GM18909 (cell line): Measurements from ENCODE around the gene ATG16L2.
"Not testable (repeated sequence)": the region's sequence is repeated elsewhere in the genome, so short reads cannot be mapped to it uniquely, and the experiment has no call there.

ENCODE experiments used
- ATAC-seq: cut with Tn5 transposase; IDR thresholded peaks from one replicate; pipeline ENCODE4 v1.9.1; 2021; ENCODE audit warnings: mild to moderate bottlenecking; ENCODE audit not compliant: unreplicated experiment, poor library complexity

Gene ATG16L2

DNA sequence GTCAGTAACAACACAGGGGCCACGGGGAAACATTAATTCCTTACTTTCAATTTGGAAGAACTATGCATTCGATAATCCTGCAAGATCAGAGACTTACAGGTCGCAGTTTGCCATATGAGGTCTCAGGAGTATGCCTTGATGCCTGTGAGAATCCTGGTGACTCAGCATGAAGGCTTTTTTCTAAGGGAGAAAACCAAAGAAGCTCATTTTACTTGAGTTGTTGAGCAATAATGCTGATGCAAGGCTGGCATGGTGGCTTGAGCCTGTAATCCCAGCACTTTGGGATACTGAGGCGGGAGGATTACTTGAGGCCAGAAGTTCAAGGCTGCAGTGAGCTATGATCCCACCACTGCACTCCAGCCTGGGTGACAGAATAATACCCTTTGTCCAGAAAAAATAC lies 26.6 kb downstream of the ATG16L2 start:
- ATAC-seq: no peak

DNA sequence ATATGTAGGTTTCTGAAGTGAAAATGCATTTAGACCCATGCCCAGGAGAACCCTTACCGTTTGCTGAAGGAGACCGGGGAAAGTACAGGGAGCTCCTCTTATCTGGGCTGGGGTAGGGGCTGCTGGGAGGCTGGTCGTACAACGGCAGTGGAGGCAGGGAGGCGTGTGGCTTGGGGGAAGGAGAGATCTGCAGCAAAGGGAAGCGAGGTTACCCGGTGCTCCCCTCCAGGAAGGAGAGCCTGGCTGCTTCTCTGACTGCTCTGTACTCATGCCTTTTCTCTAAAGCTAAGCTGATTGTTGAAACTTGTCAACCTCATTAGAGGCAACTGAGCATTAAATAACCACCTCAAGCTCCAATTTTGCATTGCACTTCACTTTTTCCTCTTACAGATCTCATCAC lies 27.2 kb downstream of the ATG16L2 start:
- ATAC-seq: no peak

DNA sequence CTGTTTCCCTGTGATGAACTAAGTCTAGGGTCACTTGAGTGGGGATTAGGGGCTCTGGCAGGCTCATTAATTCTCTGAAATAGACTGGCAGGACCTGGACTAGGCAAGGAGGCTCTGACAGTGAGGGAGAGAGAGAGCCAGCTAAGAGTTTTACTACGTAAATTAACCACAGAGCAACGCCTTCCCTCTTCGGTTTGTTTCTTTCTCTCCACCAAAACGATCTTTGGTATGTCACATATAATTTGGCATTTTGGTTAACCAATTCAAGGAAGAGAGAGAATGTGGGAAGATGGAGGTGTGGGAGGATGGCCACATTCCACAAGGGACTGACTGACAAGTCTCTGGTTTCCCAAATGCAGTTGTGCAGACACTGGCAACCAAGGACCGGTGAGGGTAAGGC lies 27.9 kb downstream of the ATG16L2 start:
- ATAC-seq: no peak

DNA sequence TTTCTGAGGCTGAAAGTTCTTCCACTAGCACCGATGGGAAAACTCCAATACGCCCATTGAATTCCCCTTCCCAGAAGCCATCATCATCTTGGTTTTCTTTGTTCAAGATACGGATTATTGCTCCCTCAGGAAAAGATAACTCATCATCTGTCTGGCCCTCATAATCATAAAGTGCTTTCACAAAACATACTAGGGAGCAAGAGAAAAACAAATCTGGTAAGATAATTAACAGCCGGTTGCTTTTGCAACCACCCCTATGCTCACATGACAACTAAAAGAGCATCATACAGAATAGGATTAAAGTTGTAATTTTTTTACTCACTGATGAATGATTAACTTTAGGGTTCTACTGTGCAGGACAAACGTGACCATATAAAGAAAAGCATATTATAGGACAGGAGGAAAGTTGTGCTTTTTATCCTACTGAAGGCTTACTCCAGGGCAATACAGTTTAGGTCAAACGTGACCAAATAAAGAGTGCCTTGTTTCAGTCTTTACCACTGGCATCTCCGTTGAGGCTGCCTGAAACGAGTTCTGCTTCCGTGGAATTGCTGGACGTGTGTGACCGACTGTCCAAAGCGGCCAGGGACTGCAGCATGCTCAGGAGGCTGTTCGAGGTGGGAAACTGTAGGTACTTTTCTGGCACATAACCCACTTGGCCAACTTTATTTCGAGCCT lies 28.6 kb downstream of the ATG16L2 start:
- ATAC-seq: no peak

GRCh38 chr11:72844356-72844755 lies 30.1 kb downstream of the ATG16L2 start:
- no peak for ATAC-seq

GRCh38 chr11:72848846-72849466 lies 34.7 kb downstream of the ATG16L2 start:
- ATAC-seq: no peak

DNA sequence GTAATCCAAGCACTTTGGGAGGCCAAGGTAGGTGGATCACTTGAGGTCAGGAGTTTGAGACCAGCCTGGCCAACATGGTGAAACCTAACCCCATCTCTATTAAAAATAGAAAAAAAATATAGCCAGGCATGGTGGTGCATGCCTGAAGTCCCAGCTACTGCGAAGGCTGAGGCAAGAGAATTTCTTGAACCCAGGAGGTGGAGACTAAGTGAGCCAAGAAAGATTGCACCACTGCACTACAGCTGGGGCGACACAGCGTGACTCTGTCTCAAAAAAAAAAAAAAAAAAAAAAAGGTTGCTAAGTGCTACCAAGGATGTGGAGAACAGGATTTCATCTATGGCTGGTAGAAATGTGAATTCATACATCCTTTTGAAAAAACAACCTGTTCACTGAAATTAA lies 36.6 kb downstream of the ATG16L2 start:
- no peak for ATAC-seq

GRCh38 chr11:72851726-72852125 lies 37.5 kb downstream of the ATG16L2 start:
- ATAC-seq: no peak

DNA sequence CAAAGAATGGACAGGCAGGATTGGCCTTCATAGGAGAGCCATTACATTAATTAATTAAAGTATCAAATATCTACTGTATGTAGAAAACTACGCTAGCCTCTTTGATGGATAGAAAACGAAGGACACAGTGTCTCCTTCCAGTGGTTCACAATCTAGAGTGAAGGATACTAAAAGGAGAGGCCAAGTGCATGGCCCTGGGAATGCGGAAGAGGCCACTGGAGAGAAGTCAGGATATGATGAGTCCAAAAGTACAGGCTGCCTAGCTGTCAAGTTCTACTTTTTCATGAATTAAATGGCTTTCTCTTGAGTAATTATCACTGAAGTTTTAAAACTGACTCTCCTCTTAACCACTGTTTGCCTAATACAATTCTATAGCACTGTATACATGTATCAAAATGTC lies 41.9 kb downstream of the ATG16L2 start:
- ATAC-seq: no peak

DNA sequence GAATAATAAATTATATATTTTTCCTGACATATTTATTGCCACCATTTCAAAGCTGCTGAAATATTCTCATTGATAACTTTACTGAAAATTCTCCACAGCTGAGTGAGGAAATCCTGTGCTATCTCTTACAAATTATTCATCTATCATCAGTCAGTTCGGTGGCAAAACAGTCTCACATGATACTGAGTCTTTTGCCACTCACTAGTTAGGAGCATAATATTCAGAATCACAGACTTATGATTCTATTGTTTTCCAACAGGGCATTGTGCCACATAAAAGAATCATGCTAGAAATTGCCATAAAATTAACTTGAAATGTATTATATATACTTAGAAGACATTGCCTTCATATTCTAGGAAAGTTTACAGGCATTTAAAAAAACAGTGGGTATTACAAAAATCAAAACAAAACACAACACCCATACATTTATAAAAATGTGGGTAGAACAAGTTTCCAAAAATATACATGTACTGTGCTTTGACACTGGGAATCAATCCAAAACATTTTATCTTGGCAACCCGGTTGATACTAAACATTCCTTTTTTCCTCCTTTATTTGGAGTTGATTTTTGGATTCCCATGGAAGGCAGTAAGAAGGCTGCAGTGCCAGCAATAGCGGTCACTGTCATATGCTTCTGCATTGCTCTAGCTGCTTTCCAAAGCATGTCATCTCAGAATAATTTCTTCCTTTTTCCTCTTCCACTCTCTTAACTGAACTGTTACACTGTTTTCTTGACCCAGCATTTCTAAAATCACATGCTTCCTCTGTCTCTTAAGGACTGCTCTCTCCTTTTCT lies 42.5 kb downstream of the ATG16L2 start:
- ATAC-seq: no peak

DNA sequence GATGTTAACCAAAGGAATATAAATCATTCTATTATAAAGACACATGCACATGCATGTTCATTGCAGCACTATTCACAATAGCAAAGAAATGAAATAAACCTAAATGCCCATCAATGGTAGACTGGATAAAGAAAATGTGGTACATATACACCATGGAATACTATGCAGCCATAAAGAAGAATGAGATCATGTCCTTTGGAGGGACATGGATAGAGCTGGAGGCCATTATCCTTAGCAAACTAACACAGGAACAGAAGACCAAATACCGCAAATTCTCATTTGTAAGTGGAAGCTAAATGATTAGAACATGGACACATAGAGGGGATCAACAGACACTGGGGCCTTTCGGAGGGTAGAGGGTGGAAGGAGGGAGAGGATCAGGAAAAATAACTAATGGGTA lies 44.1 kb downstream of the ATG16L2 start:
- not testable (repeated sequence) for ATAC-seq

- ATAC-seq: no peak
Measured at GRCh38 chr11:72859126-72859525, 44.9 kb downstream of the ATG16L2 start.

GRCh38 chr11:72860010-72860409 lies 45.8 kb downstream of the ATG16L2 start:
- no peak for ATAC-seq

GRCh38 chr11:72860592-72860991 lies 46.4 kb downstream of the ATG16L2 start:
- ATAC-seq: no peak

- ATAC-seq: no peak
Measured at GRCh38 chr11:72863091-72863490, 48.9 kb downstream of the ATG16L2 start.

DNA sequence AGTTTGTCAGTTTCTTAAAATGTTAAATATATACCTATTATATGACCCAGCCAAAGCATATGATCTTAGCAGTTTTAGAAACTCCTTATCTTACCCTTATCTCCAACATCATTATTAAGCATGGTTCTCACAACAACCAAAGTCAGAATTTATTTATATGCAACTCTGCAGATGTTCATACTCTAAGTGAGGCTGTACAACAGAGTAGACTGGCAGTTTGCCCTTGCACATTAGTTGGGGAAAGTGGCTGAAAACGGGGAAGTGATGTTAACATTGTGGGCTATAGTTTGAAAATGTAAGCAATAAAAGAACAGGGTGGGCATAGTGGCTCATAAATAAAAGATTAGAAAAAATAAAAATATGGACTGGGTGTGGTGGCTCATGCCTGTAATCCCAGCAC lies 49.7 kb downstream of the ATG16L2 start:
- ATAC-seq: no peak

GRCh38 chr11:72864702-72865655 lies 50.8 kb downstream of the ATG16L2 start:
- ATAC-seq: no peak

GRCh38 chr11:72867970-72868369 lies 53.8 kb downstream of the ATG16L2 start:
- no peak for ATAC-seq

DNA sequence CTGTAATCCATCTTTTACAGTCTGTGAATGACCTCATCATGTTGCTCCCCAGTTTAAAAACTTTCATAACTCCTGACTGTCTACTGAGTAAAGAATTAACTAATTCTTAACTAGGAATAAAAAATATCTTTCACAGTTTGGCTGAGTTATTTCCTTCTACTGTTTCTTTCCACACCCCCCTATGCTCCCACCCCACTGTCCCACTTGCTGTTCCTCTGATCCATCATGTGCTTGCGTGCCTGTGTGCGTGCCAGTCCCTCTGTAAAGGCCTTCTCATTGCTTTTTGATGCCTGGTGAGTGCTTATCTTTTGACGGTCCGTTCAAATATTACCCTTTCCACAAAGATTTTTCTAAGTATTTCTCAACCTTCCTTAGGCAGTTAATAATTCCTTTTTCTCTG lies 55.6 kb downstream of the ATG16L2 start:
- ATAC-seq: no peak

GRCh38 chr11:72871119-72871518 lies 56.9 kb downstream of the ATG16L2 start:
- ATAC-seq: no peak
